GM19043 (cell line): ENCODE measurements around the gene ROPN1L.
A peak's percentile ranks its signal among the peaks of the same experiment; 100 is the strongest.
"Not testable (repeated sequence)": the region's sequence is repeated elsewhere in the genome, so short reads cannot be mapped to it uniquely, and the experiment has no call there.

Experiments used
- ATAC-seq: cut with Tn5 transposase; IDR thresholded peaks from one replicate; pipeline ENCODE4 v1.9.1; 2021; ENCODE audit warnings: low read depth; ENCODE audit not compliant: unreplicated experiment

The ROPN1L gene

DNA sequence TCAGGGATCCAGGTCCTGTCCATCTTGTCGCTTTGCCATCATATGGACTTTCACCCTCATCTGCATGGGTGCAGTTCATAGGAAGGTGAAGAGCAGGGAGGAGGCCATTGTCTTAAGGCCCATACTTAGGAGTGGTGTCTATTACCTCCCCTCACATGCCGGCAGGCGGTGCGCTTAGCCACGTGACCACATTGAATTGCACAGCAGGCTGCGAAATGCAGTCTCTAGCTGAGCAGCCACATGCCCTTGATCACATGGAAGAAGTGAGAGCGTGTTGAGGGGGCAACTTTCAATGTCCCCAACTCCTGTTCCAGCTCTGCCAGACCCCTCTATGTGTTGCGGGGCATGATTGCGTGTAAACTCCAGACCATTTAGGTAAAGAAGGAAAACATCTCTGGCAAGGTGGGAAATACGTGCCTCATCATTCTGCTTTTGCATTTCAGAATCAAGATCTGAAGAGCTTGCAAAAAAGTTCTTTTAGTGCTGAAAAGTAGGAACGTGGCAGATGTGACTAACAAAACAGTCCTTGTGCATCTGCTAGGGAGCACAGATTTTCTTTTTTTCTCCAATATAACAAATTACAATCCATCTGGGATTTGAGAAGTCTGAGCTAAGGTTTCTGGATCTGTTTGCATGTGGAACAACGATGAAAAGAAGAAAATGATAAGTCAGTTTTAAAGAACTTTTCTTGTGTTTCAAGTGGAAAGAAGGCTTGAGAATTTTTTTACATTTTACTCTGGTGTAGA is 34.4 kb downstream of the ROPN1L start:
- ATAC-seq = no peak

DNA sequence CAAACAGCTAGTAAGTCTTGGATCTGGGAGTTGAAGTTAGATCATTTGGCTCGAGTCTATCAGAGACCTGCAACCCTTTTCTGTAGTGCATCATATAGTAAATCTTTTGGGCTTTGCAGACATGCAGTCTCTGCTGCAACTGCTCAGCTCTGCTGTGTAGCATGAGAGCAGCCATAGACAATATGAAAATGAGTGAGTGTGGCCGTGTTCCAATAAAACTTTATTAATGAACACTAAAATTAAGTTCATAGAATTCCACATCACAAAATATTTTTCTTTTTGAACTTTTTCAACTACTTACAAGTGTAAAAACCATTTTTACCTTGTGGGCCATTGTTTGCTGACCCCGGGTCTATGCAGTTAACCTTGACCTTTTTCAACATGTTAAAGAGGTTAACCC is 35.2 kb downstream of the ROPN1L start:
- ATAC-seq = no peak

DNA sequence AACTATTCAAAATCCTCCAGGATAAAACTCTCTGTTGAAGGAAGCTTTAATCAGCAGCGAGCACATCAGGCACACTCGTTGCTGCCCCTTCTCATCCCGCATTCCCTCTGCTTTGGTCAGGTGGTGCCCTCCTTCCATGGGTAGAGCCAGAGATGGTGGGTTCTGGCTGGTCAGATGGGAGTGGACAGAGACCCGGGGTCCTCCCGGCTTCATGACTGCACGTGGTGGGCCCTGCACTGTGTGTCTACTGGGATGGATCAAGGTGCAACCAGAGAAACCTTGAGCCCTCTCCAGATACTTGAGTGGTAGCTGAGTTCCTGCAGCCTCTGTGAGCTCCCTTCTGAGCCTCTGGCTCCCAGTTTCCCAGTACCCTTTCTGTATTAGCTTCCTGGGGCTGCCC is 36.3 kb downstream of the ROPN1L start:
- ATAC-seq = no peak

DNA sequence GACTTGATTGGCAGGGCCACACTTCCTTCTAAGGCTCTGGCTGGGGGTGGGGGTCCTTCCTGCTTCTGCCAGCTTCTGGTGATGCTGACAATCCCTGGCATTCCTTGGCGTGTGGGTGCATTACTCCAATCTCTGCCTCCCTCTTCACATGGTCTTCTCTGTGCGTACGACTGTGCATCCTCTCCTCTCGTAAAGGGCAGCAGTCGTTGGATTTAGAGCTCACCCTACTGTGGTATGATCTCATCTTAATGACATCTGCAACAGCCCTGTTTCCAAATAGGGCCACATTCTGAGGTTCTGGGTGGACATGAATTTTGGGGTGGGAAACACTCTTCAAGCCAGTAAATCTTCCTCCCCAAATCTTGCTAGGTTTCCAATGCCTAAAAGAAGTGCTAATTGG is 36.8 kb downstream of the ROPN1L start:
- no peak for ATAC-seq

DNA sequence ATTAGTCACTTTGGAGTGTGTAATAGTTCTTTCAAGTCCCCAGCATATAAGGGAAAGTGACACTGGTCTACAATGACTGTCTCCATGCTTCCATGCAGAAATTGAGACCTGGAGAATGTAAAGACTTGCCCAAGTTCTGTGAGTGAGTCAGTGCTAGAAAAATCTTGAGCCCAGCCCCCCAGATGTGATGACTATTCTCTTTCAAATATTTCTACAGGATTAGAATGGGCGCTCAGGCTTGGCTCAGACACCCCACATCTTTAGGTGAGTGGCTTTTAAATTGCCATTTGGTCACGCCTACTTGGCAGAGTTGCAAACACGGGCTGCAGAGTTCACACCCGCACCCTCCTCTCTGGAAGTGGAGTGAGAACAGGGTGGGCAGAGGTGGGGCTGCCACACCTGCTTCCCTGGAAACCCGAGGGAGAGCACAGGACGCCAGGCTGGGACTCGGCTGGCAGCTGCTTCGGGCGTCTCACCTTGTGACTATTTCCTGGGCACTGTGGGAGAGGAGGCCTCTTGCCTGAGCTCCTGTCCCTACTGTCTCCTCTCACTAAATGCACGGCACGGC is 37.6 kb downstream of the ROPN1L start:
- ATAC-seq = no peak

DNA sequence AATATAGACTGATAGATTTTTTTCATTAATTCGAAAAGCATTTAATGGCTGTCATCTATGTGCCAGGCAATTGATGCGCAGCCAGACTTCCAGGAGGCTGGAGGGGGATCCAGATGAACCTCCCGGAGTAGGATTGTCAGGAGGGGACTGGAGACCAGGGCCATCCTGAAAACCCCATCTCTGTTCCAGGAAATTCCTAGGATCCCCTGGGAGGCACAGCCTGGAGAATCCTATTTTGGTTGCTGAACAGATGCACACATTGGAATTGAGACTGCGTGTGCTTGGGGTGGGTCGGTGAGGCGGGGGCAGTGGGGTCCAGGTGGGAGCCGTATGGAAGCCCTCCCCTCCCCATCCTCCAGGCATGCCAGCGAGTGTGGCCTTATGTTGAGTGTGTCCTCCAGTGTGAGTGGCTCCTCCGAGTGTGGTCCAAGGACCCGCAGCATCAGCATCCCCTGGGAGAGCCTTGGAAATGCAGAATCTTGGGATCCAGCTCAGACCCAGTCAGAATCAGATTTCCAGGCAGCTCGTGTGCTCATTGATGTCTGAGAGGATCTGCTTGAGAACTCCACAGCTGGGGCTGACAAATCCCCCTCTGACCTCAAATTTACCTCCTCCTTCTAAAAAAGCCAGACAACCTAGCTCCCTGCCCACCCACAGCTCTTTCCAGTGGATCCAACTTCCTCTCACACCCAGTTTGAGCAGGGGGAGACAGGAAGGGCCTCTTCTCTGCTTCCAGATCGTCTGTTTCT is 38.7 kb downstream of the ROPN1L start:
- ATAC-seq = no peak

DNA sequence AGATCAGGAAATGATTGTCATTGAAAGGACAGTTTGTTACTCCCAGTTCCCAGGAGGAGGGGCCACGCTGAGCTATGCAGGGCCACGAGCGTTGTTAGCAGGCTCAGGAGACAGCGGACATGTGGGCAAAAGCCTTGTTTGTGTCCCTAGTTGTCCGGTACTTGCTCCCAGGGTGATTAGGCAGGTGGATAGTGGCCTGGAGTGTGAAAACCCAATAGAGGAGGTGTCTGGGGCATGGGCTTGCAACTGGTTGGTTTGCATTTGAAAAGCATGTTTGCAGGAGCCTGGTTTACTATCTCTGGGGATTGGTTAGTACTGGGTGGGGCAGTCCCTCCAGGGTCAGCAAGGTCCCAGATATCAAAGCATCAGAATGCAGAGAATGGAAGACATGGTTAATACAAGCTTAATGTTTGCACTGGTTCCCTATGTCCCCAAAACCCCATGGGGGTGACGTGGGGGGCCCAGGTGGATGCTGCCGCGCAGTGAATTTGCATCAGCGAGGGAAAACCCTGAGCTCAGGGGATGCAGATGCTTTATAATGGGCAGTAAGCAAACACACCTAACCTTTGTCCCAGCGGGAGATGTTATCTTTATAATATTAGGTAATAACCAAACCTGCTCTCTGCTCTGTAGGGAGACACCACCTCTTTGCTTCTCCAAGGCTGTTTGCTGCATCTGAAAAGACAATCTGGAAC is 39.7 kb downstream of the ROPN1L start:
- ATAC-seq = no peak

DNA sequence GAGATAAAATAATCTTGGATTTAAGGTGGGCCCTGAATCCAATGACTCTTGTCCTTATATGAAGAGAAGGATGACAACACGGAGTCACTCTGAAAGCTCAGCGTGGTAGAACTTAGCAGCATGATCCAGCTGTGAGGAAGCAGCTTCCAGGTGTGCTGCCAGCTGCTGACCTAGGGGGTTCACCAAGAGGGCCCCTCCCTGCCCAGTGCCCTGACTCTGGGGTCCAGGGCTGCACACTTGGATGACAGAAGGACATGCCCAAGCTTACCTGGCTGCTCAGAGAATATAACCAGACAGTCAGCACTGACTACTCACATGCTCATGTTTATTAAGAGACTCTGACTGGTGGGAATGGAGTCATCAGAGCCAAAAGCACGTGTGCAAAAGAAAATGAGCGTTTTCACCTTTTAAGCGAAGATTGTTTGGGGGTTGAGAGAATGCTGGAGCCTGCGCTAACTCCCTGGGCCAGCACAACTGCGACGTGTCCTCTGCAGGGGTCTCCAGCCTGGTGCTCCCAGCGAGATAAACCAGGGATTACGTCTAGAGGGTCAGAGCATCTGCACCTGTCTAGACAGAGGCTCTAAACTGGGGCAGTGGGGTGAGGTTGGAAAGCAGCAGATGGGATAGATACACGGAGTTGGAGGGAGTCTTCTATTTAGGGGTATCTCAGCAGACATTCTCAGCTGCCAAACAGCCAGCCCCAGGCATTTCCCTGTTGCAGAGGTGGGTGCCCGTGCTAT is 41.3 kb downstream of the ROPN1L start:
- no peak for ATAC-seq

DNA sequence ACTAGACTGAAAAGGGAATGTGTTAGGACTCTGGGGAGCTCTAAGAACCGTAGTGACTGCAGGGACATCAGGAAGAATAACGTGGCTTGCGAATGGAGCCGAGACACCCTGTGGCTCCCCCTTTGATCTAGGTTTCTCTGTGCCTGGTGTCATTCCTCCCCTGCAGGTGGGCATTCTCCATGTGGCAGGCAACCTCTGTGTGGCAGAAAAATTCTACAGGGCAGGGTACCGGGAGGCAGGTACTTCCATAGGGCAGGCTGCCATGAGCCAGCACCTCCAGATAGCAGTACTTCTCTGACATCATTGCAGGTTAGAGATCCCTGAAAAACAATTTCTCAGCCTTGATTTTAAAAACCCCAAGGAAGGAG is 43.1 kb downstream of the ROPN1L start:
- ATAC-seq = no peak

DNA sequence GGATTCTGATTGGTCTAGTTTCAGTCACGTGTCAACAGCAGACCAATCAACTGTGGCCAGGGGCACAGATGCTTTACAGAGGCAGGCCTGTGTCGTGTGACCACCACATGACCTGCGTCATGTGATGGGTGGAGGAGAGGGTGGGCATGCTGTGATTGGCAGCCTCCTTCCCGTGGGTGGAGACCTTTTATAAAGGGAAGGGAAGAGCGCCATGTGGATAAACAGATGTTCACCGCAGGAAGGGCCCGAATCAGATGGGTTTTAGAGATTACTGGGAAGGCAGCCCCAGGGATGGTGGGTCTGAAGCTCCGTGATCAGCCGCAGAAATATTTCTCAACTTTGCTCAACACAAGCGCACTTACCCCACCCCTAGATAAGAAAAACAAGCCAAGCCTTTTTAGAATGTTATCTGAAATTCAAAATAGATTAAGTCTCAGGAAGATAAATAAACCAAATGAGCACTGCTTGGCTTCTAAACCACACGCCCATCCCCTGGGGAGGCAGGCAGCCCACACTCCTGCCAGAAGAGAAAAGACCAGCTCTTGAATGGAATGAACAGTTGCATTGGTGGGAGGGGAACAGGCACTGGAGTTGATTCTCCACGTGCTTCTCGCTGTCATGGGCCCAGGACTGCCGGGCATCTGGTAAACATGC is 43.6 kb downstream of the ROPN1L start:
- ATAC-seq = no peak

DNA sequence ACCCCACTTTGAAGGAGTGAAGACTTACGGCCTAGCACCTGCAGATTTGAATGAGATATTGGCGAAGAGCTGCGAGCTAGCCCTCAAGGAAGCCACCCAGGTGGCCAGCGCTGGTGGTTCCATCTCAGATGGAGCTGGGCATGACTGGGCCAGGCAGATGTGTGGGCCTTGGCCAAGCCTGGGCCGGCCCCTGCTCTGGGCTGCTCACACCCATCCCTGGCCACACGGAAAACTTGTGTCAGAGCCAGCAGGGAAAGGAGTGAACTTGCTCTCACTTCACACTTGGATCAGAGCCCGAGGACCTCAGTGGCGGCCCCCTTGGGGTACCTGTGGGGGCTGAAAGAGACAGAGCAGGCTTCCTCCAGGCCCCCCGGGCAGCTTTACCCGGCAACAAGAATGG is 44.2 kb downstream of the ROPN1L start:
- no peak for ATAC-seq

DNA sequence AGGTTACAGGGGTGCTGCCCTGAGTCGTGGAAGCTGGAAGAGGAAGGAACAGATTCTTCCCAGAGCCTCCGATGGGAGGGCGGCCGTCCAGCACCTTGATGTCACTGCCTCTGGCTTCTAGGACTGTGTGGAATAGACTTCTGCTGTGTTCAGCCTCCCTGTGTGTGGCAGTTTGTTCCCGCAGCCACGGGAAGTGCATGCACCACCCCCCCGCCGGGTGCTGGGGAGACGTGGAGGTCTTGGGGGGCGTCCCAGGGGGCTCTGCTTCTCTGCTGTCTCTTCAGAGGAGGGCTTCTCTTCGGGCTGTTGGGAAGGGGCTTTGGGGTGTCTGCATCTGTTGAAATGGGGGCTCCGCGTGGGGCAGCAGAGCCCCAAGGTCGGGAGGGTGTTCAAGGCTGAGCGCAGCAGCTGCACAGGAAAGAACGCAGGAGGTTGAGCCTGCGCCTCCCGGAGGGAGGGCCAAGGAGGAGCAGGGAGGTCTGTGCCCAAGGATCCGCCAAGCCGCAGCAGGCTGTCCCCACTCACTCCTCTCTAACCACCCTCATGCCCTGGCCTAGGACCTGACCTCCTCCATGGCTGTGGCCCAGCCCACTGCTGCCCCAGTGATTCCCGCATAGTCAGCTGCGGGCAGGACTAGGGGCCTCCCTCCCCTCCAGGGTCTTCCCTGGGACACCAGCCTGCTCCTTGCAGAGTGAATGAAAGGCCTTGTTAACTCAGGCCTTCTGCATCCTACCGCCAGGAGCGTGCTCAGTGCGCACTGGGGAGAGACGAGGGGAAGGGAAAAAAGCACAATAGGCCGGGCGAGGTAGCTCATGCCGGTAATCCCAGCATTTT is 45.0 kb downstream of the ROPN1L start:
- ATAC-seq = no peak

DNA sequence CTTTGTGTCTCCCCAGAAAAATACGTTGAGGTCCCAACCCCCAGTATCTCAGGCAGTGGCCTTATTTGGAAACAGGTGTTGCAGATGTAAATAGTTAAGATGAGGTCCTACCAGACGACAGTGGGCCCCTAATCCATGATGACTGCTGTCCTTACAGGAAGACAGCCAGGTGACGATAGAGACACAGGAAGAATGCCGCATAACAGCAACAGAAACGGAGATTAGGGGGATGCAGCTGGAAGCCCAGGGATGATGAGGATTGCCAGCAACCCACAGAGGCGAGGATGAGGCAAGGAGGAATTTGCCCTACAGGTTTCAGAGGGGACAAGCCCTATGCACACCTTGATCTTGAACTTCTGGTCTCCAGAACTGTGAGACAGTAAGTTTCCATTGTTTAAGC is 46.5 kb downstream of the ROPN1L start:
- no peak for ATAC-seq

DNA sequence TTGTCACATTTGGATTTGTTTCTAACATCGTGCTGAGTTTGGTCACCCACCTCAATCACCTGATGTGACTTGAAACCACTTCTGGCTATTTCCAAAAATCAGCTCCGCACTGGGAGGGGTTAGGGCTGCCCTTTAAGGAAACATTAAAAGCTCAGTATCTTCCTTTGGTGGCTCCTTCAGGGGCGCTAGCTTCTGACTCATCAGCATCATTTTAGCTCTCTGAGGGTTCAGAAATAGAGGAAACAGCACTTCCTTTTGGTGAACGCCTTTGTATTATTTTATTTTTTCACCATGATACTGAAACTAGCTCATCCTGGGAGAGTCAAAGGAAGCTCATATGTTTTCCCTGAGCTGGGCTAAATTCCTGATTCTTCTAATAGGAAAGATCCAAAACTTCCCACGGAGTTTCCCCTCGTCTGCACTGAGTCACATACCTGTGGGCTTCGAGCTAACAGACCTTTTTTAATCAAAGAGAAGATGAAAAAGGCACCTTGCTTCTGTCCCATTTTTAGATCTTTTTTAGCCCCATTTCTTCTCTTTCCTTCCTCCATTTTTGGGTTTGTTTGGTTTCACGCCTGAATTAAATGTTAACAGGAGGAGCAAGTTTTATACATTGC is 48.2 kb downstream of the ROPN1L start:
- peak; percentile 94 for ATAC-seq

DNA sequence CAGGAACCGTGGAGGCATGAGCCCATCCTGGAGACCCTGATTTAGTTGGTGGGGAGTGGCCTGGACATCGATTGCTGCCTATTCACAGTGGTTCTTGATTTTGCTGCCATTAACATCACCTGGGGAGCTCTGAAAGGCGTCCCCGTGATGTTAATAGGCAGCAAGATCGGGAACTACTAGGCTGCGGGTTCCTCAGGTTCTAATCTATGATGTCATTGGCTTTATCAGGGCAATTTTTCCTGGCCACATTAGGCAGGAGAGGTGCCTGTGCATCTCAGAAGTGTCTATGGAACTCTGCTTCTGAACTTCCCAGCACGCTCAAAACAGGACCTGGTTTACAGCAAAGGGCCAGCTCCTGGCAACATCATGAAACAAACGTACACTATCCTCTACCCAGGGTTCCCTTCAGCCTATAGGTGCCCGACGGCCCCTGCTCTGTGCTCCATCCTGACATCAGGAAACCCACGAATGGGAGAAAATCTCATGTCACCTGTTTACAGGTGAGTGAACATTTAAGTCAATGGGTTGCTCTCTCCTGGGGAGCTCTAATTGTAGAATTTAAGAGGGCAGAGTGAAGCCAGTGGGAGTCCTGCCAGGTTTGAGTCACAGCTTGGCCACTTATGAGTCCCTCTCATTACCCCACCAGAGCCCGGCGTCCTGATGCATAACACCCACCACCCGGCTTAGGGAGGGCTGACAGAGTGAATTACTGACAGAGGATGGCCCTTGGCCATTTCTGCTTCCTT is 49.4 kb downstream of the ROPN1L start:
- ATAC-seq = no peak

DNA sequence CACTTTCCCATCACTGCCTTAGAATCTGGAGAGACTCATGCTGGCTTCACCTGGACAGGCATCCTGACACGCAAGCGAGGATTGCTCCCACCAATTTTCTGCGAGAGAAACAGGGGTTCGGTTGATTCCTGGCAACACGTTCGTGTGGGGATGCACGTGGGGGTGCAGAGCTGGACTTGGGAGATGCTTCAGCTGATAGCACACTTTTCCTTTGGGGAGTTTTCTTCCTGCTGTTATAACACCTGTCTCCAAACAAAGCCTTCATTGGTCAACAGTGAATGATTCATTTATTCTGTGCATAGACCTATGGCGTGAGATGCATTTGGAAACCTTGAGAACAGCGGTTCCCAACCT is 50.0 kb downstream of the ROPN1L start:
- no peak for ATAC-seq

DNA sequence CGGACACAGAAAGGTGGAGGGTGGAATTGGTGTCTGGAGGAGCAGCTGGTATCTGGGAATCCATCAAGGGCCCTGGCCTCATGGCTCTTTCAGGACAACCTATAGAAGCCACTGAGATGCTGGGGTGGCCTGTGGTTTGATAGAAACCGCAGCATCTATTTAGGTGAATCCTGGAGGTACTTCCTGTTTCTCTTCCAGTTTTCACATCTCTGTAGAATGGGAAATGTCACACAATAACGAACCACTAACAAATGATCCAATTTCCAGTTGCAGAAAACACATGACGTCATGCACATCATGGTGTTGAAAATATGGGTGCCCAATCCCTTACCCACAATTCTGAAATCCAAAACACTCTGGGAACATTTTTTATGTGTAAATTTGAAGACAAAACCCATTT is 52.2 kb downstream of the ROPN1L start:
- ATAC-seq = no peak

DNA sequence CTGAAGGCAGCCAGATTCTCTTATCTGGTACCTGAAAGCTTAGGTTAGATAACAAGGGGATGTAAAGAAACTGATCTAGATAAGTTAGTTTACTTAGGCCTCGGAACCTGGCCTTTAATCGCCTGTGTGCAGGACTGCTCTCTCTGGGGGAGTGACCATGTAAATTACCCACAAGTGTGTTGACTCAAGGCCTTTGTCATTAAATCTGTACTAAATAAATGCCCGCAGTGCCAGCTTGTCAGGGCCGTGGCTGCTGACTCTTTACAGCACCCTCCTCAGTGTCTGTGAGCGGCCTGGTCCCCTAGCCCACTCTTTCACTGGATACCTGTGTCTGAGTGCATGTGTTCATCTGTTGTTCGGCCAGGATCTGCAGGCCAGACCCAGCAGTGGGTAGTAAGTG is 52.8 kb downstream of the ROPN1L start:
- not testable (repeated sequence) for ATAC-seq
